Fibroblast of the aortic adventitia (primary cell): ENCODE measurements around the gene KCTD21. TPM values are rescaled to one million over a fixed set of nuclear protein-coding genes. Genes with fewer than 3 reads are reported as not detected.

Source experiments
- DNase-seq: peaks from one replicate; pipeline ENCODE4 v3.0.0-alpha.2; 2010; ENCODE audit warnings: low read depth
- H3K4me3 ChIP-seq: 2 replicates; pipeline ENCODE4 v1.5.1; 2011; ENCODE audit warnings: low read depth, mild to moderate bottlenecking, control low read depth, low read length, moderate library complexity
- total RNA-seq: library from RNA; depleted of rRNA; stranded (reverse); fragments of >200 nt; gene quantifications from 2 replicates; pipeline ENCODE4 v1.2.3, GENCODE V29; 2012; ENCODE audit warnings: low replicate concordance
- TF ChIP-seq, protein P1 (sequence below): IDR thresholded peaks from 2 replicates; pipeline ENCODE4 v1.5.1; 2011; ENCODE audit warnings: mild to moderate bottlenecking, low read length, control low read depth, inconsistent platforms; ENCODE audit not compliant: insufficient read depth

Gene KCTD21
- total RNA-seq, 1 donor, result 14.5 TPM

DNA sequence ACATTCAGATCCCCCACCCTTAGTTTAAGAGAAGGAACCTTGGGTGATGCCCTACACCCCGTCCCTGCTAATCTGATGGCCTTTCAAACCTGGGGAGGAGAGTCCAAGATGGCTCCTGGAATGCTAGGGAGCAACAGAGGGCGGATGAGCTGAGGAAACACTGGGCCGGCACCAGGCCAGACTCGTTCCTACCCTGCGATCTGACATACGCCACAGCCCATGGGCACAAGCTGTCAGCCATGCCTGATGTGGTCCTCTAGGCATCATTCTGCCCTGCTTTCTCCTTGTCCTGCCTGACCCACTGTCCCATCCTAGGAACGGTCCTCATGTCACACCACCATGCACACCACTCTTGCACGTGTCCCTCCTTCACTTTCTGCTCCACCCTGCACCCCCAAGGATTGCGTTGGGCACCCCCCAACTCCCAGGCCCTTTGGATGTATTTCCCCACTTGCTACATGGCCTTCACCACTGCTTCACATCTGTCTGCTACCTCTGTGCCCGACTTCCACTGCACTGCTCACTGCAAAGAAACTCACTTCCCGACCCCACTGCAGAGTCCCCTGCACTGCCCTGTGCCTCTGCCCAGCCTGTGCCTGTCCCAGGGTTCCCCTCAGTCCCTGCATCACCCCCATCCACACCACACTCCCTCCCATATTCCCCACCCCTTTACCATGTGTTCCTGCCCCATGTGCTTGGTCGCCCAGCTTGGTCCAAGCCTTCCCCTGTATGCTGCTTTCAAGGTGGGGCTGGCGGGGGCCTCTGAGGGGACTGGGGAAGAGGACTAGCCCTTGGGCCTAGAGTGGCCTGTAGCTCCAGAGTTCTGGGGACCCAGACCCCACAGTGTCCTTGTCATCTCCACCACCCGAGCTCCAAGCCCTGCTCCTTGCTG is 29.5 kb upstream of the KCTD21 start:
- TF ChIP-seq, protein P1, sequence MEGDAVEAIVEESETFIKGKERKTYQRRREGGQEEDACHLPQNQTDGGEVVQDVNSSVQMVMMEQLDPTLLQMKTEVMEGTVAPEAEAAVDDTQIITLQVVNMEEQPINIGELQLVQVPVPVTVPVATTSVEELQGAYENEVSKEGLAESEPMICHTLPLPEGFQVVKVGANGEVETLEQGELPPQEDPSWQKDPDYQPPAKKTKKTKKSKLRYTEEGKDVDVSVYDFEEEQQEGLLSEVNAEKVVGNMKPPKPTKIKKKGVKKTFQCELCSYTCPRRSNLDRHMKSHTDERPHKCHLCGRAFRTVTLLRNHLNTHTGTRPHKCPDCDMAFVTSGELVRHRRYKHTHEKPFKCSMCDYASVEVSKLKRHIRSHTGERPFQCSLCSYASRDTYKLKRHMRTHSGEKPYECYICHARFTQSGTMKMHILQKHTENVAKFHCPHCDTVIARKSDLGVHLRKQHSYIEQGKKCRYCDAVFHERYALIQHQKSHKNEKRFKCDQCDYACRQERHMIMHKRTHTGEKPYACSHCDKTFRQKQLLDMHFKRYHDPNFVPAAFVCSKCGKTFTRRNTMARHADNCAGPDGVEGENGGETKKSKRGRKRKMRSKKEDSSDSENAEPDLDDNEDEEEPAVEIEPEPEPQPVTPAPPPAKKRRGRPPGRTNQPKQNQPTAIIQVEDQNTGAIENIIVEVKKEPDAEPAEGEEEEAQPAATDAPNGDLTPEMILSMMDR, result no peak
- no peak overlapping the region for H3K4me3 ChIP-seq
- DNase-seq, result no peak

DNA sequence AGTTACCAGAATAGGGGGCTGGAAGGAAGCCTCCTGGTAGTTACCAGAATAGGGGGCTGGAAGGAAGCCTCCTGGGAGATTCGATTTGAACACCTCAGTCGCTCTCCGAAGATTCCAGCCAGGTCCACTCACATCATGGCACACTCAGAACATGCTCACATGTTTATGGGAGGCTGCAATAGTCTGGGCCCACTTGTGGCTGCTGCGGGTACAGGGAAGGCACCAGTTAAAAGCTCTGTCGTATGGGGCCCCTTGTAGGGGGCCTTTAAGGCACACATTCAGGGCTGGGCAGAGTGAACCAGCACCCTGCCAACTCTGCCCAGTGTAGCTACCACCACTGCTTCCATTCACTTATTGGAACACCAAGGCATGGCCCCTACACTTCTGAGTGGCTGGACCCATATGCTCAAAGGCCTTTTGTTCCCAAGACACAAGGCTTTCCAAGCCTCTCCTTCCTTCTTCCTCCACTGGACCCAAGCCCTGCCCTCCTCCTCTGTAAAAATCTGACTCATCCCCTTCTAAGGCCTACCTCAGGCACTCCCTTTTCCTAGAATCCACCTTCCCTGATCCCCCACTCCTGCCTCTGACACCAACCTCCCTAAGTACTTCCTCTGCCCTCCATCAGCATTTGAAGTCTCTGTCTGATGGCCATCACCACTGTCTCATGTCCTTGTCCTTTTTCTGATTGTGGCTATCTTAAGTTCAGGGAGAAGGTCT is 28.3 kb upstream of the KCTD21 start:
- TF ChIP-seq, protein P1, result no peak

DNA sequence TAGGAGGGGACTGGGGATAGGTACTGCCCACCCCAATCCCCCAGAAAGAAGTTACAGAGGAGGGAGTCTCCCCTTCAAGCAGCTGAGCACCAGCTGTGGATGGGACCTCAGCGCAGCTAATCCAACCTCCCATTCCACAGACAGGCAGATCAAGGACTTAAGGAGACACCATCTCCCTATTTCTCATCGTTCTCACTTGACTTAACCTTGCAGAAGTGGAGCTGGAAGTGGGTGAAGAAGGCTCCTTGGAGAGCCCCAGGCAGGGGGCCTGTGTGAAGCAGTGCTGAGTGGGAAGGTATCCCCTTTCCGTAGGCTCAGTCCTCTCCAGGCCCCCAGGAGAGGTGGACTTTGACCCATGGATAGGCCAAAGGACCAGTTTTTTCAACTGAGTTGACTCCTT is 27.6 kb upstream of the KCTD21 start:
- H3K4me3 ChIP-seq, result no peak overlapping the region
- no peak for DNase-seq
- TF ChIP-seq, protein P1, result no peak

More for the DNA sequence above, 28.3 kb upstream of the KCTD21 start:
- DNase-seq, result peak; percentile 31
- no peak overlapping the region for H3K4me3 ChIP-seq

DNA sequence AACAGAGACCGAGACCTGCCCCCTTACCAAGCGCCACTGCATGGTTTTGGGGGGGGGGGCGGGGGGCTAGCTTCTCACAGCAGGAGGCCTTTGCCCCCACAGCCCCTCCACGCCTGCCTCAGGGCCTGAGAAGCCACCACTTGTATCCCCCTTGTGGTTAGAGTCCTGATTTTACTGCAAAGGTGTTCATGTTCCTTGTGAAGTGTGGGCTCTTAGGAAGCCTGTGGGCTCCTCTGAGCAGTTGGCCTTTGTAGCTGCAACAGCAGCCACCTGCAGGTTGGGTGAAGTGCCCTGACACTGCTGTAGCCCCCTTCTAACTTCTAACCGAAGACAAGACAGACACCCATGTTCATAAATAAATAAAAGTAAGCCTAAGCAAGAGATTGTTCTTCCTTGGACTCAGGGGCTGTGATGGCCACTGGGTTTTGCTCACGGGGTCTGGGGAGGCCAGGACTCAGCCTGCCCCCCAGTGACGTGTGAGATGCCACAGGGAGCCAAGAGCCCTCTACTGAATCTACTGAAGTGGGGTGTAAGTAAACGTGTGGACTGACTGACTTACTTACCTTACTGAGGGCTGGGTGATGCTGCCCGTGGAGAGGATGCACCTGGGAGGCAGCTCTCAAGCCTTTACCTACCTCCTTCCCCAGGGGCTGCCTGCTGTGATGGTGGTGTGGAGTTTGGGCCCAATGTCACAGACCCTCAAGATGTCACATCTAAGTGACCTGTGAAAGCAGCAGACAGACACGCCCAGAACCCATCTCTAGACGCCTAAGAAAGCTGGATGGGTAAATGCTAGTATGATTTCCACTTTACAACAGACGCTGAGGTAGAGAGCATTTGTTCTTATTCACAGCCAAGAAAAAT is 26.1 kb upstream of the KCTD21 start:
- TF ChIP-seq, protein P1, result no peak
- DNase-seq, result no peak
- no peak overlapping the region for H3K4me3 ChIP-seq

DNA sequence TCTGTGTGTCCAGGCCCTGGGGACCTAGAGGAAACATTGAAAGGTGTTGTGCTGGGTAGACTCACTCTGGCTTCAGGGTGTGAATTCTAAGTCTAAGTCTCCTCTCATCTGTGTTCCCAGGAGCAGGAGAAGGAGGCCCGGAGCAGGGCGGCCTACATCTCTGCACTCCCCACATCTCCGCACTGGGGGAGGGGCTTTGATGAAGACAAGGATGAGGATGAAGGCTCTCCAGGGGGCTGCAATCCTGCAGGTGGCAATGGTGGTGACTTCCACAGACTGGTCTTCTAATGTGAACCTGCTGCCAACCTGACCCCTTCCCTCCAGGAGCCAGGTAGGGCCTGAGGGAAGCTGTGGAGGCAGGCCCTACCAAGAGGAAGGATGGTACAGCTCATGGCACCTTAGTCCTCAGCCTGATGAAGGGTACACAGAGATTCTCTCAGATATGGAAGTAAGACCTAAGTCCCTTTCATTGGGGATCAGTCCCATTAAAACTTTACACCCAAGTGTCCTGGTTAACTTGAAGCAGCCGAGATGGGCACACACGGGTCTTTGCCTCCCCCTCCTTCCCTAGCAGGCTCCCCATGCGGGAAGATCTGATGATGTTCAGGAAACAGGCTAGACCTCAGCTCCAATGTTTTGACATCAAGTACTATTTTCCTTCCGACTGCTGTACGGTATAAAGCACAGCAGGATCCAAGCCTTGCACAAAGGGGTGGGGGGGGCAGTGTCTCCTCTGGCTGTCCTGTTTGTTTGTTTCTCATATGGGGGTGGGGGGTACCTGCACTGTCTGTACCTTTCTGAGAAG is 25.3 kb upstream of the KCTD21 start:
- no peak overlapping the region for H3K4me3 ChIP-seq
- TF ChIP-seq, protein P1, result no peak
- DNase-seq, result no peak
